Testis (tissue), 2 donors: ENCODE data around the gene CDC42EP1.

Experiments used
- POLR2A ChIP-seq: fragments of 450-650 bp; IDR thresholded peaks from one replicate; pipeline ENCODE4 v1.6.1; 2017; ENCODE audit warnings: antibody characterized with exemption, mild to moderate bottlenecking, moderate library complexity
- TF ChIP-seq, protein P1 (sequence below), 3 experiments: fragments of 450-650 bp in 2 of 3; fragments of 200-600 bp in 1 of 3; sonication (generic) in 1 of 3; IDR thresholded peaks; one replicate each; pipeline ENCODE4 v1.5.1; 2016 to 2019; ENCODE audit warnings: antibody characterized with exemption in 3 of 3, mild to moderate bottlenecking in 2 of 3, moderate library complexity in 1 of 3

DNA sequence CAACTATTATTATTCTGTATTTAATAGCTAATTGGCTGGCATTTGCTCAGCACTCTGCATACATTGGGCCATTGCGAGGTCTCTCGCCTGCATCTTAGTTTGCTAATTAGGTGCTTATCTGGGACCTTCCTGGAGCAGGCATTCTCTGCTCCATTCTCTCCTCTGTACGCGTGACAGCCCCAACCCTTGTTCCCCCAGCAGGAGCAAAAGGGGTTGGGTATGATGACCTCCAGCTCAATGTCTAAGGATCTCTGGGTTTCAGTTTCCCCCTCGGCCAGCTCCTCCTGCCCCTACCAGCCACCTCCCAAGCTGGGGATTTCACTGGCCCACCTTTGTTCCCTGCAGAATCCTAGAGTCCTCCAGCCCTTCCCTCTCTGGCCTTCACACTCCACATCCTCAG lies 29.4 kb downstream of the CDC42EP1 start:
- TF ChIP-seq, protein P1, sequence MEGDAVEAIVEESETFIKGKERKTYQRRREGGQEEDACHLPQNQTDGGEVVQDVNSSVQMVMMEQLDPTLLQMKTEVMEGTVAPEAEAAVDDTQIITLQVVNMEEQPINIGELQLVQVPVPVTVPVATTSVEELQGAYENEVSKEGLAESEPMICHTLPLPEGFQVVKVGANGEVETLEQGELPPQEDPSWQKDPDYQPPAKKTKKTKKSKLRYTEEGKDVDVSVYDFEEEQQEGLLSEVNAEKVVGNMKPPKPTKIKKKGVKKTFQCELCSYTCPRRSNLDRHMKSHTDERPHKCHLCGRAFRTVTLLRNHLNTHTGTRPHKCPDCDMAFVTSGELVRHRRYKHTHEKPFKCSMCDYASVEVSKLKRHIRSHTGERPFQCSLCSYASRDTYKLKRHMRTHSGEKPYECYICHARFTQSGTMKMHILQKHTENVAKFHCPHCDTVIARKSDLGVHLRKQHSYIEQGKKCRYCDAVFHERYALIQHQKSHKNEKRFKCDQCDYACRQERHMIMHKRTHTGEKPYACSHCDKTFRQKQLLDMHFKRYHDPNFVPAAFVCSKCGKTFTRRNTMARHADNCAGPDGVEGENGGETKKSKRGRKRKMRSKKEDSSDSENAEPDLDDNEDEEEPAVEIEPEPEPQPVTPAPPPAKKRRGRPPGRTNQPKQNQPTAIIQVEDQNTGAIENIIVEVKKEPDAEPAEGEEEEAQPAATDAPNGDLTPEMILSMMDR (IDR thresholded peaks at IDR 0.05): no peak
- no peak for TF ChIP-seq POLR2A
